Activated CD8-positive, alpha-beta memory T cell treated with anti-CD3 and anti-CD28 coated beads, Interleukin-2, amount 50 U/mL, for 24 hours (primary cell): ENCODE measurements around the gene CDC20.

Experiments used
- DNase-seq: peaks from one replicate; pipeline ENCODE4 v3.0.0-alpha.2; 2020; ENCODE audit errors: extremely low read depth

CDC20 gene

DNA sequence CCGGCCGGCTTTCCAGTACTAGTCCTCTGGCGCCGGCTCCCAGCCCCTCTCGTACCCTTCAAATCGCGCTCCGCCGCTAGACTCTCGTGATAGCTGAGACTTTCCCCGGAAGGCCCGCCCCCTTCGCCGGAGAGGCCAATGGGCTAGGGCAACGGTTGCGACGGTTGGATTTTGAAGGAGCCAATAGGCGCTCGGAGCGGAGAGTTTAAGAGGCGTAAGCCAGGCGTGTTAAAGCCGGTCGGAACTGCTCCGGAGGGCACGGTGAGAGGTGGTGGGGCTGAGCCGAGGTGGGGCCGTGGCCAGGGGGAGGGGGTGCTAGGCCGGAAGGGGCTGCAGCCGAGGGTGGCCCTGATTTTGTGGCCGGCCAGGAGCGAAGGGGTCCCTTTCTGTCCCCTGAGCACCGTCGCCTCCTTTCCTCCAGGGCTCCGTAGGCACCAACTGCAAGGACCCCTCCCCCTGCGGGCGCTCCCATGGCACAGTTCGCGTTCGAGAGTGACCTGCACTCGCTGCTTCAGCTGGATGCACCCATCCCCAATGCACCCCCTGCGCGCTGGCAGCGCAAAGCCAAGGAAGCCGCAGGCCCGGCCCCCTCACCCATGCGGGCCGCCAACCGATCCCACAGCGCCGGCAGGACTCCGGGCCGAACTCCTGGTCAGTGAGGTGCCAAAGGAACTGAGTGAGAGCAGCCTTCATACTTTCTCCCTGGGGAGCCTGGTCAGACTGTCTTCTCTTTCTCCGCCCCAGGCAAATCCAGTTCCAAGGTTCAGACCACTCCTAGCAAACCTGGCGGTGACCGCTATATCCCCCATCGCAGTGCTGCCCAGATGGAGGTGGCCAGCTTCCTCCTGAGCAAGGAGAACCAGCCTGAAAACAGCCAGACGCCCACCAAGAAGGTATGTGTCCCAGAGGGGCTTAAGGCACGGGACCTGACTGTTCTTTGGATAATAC lies at the start of gene CDC20:
Gene CDC20 (plus strand): TSS at position 236 of the 948 bp plus-strand sequence. CDS start 235 bp downstream, at position 471.
- DNase-seq = peak; percentile 98

DNA sequence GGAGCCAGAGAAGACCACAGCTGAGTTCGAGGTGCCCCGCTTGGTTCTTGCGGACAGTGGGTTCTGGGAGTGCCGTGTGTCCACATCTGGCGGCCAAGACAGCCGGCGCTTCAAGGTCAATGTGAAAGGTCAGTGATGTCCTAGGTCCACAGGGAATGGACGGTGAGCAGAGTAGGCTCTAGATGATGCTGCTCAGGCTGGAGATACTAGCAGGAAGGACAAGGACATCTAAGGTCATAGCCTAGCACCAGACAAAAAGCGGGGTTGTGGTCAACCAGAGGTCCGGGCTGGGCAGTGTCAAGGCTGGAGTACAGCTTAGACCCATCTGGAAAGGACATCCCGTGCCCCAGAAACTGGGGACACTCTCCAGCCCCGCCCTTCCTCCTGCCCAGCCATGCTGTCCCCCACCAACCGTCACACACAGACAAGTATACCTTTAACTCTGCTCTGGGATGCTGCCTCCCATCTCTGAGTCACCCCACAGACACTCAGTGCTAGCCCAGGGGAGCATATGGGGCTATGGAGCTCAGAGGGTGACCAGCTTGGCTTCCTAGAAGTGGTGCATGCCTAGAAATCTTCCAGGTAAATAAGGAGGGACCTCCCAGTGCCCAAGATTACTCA lies 49.3 kb upstream of the CDC20 start:
- DNase-seq = no peak

DNA sequence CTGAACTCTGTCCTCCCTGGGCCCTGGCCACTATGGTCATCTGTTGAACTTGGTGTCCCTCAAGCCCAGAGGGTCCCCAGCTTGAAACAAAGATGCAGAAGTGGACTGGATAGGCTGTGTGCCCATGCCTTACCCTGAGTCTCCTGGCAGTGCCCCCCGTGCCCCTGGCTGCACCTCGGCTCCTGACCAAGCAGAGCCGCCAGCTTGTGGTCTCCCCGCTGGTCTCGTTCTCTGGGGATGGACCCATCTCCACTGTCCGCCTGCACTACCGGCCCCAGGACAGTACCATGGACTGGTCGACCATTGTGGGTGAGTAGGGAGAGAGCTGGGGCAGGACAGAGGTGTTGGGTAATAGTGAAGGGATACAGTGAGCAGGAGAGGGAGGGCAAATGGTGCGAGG lies 47.3 kb upstream of the CDC20 start:
- DNase-seq = no peak

DNA sequence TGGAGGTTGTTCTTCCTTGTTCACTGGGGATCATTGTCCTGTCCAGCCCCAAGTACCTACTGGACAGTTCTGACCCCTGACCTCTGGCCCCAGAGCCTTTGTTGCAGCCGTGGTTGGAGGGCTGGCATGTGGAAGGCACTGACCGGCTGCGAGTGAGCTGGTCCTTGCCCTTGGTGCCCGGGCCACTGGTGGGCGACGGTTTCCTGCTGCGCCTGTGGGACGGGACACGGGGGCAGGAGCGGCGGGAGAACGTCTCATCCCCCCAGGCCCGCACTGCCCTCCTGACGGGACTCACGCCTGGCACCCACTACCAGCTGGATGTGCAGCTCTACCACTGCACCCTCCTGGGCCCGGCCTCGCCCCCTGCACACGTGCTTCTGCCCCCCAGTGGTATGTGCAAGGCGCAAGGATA lies 46.6 kb upstream of the CDC20 start:
- no peak for DNase-seq

DNA sequence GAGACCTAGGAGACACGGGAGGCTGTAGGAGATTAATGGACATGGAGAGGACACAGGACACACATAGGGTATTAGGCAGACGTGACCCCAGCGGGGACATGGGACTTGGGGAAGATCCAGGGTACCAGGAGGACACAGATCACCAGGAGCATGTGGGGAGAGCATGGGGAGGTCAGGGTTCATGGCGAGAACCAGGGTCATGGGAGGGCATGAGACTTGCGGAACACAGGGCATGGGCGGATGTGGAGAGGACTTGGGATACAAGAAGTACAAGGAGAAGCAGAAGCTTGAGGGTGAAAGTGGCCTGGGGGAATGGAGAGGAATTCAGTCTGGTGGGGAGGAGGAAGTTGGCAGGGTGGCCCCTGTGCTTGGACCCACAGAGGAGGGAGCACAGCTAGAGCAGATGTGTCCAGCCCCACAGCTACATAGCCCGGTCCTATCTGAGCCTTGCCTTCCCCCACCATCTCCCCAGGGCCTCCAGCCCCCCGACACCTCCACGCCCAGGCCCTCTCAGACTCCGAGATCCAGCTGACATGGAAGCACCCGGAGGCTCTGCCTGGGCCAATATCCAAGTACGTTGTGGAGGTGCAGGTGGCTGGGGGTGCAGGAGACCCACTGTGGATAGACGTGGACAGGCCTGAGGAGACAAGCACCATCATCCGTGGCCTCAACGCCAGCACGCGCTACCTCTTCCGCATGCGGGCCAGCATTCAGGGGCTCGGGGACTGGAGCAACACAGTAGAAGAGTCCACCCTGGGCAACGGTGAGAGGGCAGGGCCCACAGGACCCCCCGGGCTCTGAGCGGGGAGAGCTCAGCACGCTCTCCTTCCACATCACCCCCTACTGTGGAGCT lies 45.9 kb upstream of the CDC20 start:
- no peak for DNase-seq

DNA sequence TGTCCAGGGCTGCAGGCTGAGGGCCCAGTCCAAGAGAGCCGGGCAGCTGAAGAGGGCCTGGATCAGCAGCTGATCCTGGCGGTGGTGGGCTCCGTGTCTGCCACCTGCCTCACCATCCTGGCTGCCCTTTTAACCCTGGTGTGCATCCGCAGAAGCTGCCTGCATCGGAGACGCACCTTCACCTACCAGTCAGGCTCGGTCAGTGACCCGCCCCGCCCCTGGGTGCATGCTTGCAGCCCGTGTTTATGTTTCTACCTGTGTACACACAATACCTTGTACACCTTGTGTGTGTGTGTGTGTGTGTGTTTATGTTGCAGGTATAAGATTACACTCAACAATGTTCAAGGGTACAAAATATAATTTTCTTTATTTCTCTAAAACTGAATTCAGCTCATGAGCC lies 45.0 kb upstream of the CDC20 start:
- DNase-seq = no peak

DNA sequence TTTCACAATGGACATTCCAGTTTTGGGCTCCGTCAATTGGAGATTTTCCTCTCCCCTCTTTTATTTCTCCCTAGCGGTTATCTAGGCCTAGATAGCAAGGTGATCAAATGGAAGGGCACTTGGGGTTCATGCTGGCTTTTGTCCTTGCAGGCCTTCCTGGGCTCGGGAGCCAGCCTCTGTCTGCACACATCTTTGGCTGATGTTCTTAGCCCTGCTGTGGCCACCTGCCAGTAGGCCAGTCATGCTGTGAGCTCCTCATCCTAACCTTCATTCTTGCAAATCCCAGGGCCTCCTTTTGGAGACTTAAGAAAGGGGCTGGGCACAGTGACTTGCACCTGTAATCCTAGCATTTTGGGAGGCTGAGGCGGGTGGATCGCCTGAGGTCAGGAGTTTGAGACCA lies 44.5 kb upstream of the CDC20 start:
- DNase-seq = no peak

DNA sequence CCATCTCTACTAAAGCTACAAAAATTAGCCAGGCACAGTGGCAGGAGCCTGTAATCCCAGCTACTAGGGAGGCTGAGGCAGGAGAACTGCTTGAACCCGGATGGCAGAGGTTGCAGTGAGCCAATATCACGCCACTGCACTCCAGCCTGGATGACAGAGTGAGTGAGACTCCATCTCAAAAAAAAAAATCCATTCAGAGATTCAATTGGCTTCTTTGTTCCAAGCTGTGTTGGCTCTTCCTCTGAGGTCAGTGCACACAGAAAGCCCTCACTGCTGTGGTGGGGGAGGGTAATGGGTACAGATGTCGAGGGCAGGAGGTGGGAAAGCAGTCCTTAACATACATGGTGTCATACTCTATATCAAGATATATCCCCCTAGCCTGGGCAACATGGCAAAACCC lies 43.3 kb upstream of the CDC20 start:
- no peak for DNase-seq

DNA sequence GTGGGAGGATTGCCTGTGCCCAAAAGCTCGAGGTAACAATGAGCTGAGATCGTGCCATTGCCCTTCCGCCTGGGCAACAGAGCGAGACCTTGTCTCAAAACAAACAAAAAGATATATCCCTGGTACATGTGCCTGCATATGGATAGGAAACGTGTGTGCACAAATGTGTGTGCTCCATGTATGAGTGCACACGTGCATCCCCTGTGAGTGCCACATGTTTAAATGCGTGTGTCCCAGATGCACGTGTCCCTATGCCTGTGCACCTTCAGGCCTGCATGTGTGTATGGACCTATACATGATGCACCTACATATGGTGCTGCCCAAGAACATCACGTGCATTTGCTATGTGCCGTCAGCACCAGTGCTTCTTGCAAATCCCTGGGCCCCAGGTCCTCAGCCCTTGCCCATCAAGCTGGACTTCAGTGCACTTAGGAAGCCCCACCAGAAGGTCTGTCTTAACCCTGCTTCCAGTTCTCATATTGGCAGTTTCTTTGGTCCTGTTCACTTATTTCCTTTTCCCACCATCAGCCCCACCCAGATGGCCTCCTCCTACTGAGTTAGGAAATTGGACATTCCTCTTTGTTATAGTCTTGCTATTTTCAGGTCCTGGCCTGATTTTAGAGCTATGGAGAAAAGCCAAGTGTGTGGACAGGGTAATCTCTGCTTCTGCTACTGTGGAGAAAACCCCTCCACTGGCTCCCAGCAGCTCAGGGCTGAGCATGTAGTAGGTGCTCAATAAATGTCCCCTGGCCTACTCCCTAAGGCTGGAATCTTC lies 42.6 kb upstream of the CDC20 start:
- no peak for DNase-seq

DNA sequence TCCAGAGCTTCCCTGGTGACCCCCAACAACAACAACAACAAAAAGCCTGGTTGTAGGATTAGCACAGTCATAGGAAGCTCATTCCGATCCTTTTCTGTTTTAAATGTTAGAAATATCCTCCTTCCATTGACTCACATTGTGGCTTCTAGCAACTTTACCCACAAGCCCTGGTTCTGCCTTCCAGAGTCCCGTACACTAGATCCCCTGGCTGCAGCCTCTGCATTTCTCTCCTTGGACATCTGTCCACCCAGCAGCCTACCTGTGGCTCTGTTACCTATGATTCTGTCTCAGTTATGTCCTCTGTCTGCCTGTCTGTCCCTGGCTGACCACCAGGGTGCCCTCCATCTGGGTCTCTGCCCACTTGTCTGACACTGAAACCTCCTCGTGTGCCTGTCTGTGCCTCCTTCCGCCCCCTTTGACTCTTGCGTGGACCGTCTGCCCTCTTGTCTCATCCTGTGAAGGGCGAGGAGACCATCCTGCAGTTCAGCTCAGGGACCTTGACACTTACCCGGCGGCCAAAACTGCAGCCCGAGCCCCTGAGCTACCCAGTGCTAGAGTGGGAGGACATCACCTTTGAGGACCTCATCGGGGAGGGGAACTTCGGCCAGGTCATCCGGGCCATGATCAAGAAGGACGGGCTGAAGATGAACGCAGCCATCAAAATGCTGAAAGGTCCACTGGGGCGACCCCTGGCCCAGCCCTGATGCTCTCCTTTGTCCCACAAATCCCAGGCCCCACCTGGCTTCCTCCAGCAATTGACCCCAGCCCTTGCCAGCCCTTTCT lies 41.9 kb upstream of the CDC20 start:
- no peak for DNase-seq

DNA sequence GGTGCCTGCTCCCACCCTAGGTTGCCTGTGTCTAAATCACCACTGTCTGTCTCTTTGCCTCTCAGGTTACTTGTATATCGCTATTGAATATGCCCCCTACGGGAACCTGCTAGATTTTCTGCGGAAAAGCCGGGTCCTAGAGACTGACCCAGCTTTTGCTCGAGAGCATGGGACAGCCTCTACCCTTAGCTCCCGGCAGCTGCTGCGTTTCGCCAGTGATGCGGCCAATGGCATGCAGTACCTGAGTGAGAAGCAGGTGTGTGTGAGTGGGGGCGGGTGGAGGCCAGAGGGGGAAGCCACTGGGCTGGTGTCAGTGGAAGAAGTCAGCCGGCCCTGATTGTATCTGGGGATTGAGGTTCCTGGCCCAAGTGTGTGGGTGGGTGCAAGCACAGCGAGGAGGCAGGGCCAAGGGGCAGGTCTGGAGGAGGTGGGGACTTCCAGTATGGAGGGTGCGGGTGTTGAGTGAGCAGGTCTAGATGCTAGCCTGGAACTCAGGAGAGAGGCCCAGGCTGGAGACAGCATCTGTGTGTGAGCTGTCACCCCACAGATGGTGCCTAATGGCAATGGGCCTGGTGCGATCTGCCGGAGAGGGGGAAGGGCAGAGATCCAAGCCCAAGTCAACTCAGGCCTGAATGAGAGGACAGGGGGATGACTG lies 40.8 kb upstream of the CDC20 start:
- DNase-seq = no peak

DNA sequence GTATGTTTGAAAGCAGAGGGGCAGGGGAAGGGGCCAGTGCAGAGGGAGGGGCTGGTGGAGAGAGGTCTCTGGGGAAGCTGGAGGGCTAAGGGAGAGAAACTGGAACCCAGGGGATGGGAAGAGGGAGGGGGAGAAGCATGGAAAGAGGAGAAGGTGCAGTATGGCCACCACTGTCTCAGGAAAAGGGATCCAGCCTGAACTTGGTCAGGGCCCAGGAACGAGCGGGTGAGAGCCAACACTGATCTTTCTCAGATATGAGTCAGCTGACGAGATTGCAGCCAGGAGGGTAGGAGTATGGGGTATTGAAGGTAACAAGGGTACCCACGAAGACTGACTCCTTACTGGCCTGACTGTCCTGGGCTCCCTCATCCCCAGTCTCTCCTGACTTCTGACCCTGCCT lies 40.0 kb upstream of the CDC20 start:
- DNase-seq = no peak

DNA sequence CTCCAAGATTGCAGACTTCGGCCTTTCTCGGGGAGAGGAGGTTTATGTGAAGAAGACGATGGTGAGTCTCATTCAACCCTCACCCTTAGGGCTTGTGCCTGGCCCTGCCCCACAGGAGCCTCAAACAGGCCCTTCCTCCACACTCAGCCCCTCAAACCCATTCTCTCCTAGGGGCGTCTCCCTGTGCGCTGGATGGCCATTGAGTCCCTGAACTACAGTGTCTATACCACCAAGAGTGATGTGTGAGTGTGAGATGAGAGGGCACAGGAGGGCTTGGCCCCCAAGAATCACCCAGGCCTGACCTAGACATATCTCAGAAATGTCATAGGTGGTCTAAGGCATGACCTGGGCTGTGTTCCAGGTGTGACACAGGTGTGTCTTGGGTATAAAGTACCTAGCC lies 39.5 kb upstream of the CDC20 start:
- no peak for DNase-seq

DNA sequence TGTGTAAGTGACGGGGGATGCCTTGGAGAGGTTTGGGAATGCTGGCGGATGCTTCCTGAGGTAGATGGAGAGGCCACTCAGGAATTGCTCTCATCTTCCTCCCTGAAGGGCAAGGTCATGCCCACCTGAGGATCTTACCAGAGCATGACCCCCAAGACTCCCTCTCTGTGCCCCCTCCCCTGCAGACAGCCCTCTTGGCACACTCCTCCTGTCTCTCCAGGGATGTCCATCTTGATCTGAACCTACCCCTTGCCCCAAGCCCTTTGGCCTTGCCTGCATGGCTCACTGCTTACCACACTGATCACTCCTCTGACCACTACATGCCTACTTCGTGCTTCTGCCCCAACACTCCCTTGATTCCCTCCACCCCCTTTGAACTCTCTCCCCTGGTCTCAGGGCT lies 39.0 kb upstream of the CDC20 start:
- DNase-seq = no peak

DNA sequence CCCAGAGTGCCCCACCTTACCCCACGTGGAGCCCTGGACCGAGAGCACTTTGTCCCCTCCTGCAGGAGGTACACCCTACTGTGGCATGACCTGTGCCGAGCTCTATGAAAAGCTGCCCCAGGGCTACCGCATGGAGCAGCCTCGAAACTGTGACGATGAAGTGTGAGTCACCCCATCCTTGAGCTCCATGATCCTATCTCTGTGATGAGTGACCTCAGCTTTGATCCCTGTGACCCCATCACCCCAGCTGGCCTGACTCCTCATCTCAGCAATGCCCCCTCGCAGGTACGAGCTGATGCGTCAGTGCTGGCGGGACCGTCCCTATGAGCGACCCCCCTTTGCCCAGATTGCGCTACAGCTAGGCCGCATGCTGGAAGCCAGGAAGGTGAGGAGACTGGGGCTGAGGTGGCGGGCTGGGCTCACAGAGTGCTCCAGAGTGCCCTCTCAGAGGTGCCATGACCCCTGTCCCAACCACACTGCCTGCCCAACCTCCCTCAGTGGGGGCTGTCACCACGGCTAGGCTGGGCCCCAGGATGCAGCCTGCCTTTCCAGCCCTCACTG lies 37.4 kb upstream of the CDC20 start:
- no peak for DNase-seq

DNA sequence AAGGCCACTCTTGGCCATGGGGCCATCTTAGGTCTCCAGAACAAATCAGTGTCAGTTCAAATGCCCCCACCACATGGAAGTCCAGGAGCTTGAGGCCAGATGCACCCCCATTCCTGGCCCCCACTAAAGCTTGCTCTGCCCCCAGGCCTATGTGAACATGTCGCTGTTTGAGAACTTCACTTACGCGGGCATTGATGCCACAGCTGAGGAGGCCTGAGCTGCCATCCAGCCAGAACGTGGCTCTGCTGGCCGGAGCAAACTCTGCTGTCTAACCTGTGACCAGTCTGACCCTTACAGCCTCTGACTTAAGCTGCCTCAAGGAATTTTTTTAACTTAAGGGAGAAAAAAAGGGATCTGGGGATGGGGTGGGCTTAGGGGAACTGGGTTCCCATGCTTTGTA lies 36.3 kb upstream of the CDC20 start:
- no peak for DNase-seq

DNA sequence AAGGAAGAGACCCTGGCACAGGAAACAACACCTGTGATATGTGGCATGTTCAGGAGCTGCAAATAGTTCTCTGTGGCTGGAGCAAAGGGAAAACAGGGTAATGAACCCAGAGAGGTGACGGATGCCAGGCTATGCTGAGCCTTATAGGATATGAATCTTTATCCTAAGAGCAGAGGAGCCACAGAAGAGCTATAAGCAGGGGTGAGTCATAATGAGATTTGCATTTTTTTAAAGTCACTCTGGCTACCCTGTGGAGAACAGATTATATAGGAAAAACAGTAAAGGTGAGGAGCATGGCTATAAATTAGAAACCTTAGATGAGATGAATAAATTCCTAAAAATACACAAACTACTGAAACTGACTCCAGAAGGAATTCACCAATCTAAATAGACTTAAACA lies 34.0 kb upstream of the CDC20 start:
- no peak for DNase-seq

DNA sequence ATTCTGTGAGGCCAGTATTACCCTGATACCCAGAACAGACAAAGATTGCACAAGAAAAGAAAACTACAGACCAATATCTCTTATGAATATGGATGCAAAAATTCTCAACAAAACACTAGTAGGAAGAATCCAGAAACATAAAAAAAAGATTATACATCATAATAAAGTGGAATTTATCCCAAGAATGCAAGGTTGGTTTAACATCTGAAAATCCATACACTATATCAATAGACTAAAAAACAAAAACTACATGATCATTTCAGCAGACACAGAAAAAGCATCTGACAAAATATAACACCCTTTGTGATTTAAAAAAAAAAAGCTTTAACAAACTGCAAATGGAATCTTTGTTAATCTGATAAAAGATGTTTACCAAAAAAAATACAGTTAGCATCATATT lies 33.4 kb upstream of the CDC20 start:
- no peak for DNase-seq

DNA sequence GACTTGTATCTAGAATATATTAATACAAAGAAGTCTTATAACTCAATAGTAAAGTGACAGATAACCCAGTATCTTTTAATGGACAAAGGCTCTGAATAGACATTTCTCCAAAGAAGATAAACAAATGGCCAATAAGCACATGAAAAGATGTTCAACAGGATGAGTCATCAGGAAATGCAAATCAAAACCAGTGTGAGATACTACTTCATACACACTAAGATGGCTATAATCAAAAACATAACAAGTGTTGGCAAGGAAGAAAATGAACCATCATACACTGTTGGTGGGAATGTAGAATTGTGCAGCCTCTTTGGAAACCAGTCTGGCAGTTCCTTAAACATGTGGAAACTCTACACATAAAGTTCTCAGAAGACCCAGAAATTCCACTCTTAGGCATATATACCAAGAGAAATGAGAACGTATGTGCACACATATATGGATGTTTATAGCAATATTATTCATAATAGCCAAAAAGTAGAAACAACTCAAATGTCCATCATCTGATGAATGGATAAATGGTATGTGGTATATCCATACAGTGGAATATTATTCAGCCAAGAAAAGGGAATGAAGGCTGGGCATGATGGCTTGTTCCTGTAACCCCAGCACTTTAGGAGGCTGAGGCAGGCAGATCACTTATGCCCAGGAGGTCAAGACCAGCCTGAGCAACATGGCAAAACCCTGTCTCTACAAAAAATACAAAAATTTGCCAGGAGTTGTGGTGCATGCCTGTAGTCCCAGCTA lies 31.1 kb upstream of the CDC20 start:
- DNase-seq = no peak
